HepG2 (cell line): Measurements from ENCODE around the gene EGFR. TPM values are rescaled to one million over a fixed set of nuclear protein-coding genes. Genes with fewer than 3 reads are reported as not detected.

Experiments used
- IRX3 ChIP-seq: sonication (generic); formaldehyde crosslinking; IDR thresholded peaks from 2 replicates; pipeline ENCODE4 v1.8.1; 2023; ENCODE audit warnings: mild to moderate bottlenecking, low read depth, missing genetic modification reagents, borderline replicate concordance
- NCOR1 ChIP-seq: fragments of 200-600 bp; sonication (generic); IDR thresholded peaks from 2 replicates; pipeline ENCODE4 v1.7.0; 2017; ENCODE audit warnings: antibody characterized with exemption, low read length, borderline replicate concordance
- PAX8 ChIP-seq: sonication (generic); formaldehyde crosslinking; IDR thresholded peaks from 2 replicates; pipeline ENCODE4 v1.8.0; 2022; ENCODE audit warnings: mild to moderate bottlenecking, missing genetic modification reagents, borderline replicate concordance
- RBAK ChIP-seq: sonication (generic); formaldehyde crosslinking; IDR thresholded peaks from 2 replicates; pipeline ENCODE4 v1.5.1; 2020; ENCODE audit warnings: mild to moderate bottlenecking, missing genetic modification reagents
- RBFOX2 ChIP-seq: fragments of 200-400 bp; formaldehyde crosslinking; IDR thresholded peaks from 2 replicates; pipeline ENCODE4 v1.6.1; 2017; ENCODE audit warnings: low read depth, mild to moderate bottlenecking, low read length
- ZNF614 ChIP-seq: IDR thresholded peaks from 2 replicates; pipeline ENCODE4 v1.6.1; 2018; ENCODE audit warnings: missing biosample characterization, missing genetic modification reagents, inconsistent platforms, borderline replicate concordance
- polyA plus RNA-seq, 8 experiments: library from polyadenylated mRNA; depleted of rRNA in 3 of 8; stranded (reverse) in 7 of 8; unstranded in 1 of 8; fragments of >200 nt; fragmentation: Illumina TruSeq in 4 of 8; extraction: Trizol in 4 of 8; gene quantifications; 2 replicates each; pipeline versions ENCODE4 v1.2.1 to v1.2.3, GENCODE V29; 2011 to 2016; ENCODE audit warnings: low read depth in 4 of 8, missing spikeins in 1 of 8, mixed read lengths in 1 of 8; ENCODE audit not compliant: insufficient read depth in 1 of 8
- total RNA-seq, 5 experiments: library from RNA; depleted of rRNA; stranded (reverse); fragments of >200 nt; fragmentation: Illumina TruSeq; extraction: Trizol; gene quantifications; 2 replicates each; pipeline ENCODE4 v1.2.3, GENCODE V29; 2016; ENCODE audit warnings: low read depth in 1 of 5
- TF ChIP-seq, protein P1 (sequence below): sonication (generic); formaldehyde crosslinking; IDR thresholded peaks from 2 replicates; pipeline ENCODE4 v1.4.0; 2020; ENCODE audit warnings: missing genetic modification reagents, borderline replicate concordance
- TF ChIP-seq, protein P2 (sequence below): sonication (generic); formaldehyde crosslinking; conservative IDR thresholded peaks from 2 replicates; pipeline ENCODE4 v1.4.0; 2020; ENCODE audit warnings: missing genetic modification reagents
- TF ChIP-seq, protein P3 (sequence below): IDR thresholded peaks from 2 replicates; pipeline ENCODE4 v1.6.1; 2016; ENCODE audit warnings: mild to moderate bottlenecking

The EGFR gene
- total and polyA plus RNA-seq, 2 of the 13 experiments (the other 11 are each of a cell fraction or from before 2014, with no cell fraction given) = 7.0 to 10.0 TPM

- TF ChIP-seq NCOR1 = peak; percentile 73
- no peak for TF ChIP-seq RBAK (CRISPR knock-in tag)
- TF ChIP-seq, protein P1, sequence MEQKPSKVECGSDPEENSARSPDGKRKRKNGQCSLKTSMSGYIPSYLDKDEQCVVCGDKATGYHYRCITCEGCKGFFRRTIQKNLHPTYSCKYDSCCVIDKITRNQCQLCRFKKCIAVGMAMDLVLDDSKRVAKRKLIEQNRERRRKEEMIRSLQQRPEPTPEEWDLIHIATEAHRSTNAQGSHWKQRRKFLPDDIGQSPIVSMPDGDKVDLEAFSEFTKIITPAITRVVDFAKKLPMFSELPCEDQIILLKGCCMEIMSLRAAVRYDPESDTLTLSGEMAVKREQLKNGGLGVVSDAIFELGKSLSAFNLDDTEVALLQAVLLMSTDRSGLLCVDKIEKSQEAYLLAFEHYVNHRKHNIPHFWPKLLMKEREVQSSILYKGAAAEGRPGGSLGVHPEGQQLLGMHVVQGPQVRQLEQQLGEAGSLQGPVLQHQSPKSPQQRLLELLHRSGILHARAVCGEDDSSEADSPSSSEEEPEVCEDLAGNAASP (CRISPR knock-in tag) = no peak
- TF ChIP-seq ZNF614 (CRISPR knock-in tag) = 0 out of 2 replicates have a peak, but pooled peaks have one; percentile 25
- TF ChIP-seq IRX3 (CRISPR knock-in tag) = no peak; the same call in 1 of the 2 replicates
- TF ChIP-seq, protein P2, sequence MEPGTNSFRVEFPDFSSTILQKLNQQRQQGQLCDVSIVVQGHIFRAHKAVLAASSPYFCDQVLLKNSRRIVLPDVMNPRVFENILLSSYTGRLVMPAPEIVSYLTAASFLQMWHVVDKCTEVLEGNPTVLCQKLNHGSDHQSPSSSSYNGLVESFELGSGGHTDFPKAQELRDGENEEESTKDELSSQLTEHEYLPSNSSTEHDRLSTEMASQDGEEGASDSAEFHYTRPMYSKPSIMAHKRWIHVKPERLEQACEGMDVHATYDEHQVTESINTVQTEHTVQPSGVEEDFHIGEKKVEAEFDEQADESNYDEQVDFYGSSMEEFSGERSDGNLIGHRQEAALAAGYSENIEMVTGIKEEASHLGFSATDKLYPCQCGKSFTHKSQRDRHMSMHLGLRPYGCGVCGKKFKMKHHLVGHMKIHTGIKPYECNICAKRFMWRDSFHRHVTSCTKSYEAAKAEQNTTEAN (CRISPR knock-in tag) = no peak
- TF ChIP-seq, protein P3, sequence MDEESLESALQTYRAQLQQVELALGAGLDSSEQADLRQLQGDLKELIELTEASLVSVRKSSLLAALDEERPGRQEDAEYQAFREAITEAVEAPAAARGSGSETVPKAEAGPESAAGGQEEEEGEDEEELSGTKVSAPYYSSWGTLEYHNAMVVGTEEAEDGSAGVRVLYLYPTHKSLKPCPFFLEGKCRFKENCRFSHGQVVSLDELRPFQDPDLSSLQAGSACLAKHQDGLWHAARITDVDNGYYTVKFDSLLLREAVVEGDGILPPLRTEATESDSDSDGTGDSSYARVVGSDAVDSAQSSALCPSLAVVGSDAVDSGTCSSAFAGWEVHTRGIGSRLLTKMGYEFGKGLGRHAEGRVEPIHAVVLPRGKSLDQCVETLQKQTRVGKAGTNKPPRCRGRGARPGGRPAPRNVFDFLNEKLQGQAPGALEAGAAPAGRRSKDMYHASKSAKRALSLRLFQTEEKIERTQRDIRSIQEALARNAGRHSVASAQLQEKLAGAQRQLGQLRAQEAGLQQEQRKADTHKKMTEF (CRISPR knock-in tag) = 0 out of 2 replicates have a peak, but pooled peaks have one; percentile 32
- TF ChIP-seq RBFOX2 = peak; percentile 68
- no peak for TF ChIP-seq PAX8 (CRISPR knock-in tag)
Observed at GRCh38 chr7:55077561-55078410, 59.0 kb downstream of the EGFR start (continued).
